DMS79 (cell line): ENCODE results near the gene ROR1.
"Not testable (repeated sequence)": the region's sequence is repeated elsewhere in the genome, so short reads cannot be mapped to it uniquely, and the experiment has no call there.

ENCODE experiments used
- DNase-seq: peaks from one replicate; lab custom pipeline; 2025; lab: John Stamatoyannopoulos, UW

ROR1 gene

DNA sequence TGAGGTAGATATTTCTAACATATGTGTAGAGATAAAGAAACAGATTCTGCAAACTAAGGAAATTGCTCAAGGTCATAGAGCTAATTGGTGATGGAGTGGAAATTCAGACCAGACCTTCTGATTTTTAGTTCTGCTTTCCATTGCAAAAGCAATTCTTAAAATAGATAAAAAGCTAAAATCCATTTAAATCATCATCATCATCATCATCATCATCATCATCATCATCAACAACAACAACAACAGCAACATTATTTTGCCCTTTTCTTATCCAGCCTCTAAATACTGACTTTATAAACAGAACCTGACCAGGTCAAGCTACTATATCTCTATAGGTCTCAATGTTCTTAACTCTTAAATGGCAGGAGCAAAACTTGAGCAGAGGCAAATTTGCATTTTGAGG, 14.0 kb upstream of the ROR1 start:
- no peak for DNase-seq

DNA sequence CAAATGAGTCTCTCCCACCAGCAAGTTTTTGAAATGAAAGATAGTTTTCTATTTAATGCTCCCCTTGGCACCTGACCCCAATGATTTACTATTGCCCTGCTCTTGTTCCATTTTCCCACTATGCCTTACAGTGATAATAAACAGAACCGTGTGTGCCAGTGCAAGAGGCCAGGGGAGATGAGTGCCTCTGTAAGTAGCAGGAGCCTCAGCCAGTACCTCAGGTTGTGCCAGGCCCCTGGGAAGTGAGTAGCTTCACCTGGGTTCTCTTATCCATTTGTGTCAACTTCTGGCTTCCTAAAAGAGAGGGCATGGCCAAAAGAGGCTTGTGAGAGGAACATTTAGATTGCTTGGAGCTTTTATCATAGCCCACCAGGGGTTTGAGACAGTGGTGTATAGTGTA, 3.4 kb upstream of the ROR1 start:
- DNase-seq = no peak

DNA sequence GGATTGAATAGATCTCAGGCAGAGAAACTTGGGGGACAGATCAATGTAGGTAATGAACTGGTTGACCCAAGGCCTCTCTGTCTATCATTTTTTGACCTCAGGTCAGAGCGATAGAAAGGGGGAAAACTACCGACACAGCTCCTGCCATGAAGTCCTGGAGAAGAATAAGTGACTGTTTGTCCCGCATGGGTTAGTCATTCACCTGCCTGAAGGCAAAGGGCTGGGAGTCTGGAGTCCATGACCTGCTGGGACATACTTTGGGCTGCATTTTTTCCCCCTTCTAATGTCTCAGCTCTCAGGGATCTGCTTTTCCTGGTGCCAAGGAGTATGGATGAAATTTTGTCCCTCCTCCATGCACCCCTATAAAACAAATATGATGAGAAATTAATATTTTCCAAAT, 1.6 kb upstream of the ROR1 start:
- DNase-seq = no peak

DNA sequence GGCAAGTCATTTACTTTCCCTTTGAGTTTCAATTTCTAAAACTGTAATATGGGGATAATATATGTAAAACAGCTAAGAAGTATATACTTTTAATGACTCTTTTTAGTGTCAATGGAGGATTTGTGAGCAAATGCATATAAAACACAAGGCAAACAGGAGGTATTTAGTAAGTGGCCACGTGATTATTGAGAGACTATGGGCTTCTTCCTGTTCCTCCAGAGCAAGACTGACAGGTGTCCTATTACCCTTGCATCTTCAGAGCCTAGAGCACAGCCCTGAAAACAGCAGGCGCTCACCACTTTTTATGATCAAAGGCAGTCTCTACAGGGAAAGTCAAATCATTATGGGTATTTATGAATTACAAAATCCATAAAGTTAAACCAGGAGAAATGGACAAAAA, 941 bp upstream of the ROR1 start:
- no peak for DNase-seq

DNA sequence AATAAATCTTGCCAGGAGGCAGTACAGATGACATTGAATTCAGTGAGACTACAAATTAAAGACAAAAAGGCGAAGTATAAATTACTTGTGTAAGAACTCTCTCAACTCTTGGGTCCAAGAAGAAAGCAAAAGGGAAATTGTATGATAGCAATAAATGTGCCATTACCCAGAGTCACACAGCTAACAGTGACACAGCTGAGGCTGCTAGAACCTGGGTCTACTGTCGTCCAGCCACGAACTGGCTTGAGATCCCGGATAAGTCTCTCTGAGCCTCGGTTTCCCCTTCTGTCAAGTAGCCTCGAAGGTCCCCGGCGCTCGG, 362 bp upstream of the ROR1 start:
- DNase-seq = no peak

DNA sequence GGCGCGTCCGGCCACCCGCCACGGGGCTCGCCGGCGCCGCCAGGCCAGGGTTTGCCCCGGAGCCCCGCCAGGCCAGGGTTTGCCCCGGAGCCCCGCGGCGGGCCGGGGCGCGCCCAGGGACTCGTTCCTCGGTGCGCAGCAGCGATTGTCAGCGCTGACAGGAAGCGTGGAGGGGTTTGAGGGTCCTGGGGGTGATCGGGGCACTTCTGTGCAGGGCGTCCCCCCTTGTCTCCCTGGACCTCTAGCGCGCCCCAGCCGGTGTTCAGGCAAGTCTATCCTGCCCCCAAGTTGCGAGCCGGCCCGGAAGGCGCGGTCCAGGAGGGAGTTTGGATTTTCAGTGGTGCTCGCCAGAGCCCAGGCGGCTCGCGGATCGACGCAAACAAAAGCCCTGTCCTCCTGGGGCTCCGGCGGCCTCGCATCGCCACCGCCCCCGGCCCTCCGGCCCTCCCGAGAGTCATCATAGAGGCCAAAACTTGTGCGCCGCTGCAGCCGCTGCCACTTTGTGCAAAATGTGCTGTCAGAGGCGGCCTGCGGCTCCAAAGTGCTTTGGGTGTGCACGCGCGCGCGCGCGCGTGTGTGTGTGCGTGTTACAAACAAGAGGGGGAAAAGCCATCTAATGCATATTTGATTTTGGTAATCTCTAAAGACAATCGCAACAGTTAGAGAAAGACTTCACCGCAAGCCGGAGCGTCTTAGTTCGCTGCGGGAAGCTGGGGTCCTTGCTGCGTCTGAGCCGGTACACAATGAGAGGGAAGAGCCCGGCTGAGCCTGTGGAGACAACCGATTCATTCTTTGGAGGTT, 1.0 kb downstream of the ROR1 start:
- DNase-seq = no peak

DNA sequence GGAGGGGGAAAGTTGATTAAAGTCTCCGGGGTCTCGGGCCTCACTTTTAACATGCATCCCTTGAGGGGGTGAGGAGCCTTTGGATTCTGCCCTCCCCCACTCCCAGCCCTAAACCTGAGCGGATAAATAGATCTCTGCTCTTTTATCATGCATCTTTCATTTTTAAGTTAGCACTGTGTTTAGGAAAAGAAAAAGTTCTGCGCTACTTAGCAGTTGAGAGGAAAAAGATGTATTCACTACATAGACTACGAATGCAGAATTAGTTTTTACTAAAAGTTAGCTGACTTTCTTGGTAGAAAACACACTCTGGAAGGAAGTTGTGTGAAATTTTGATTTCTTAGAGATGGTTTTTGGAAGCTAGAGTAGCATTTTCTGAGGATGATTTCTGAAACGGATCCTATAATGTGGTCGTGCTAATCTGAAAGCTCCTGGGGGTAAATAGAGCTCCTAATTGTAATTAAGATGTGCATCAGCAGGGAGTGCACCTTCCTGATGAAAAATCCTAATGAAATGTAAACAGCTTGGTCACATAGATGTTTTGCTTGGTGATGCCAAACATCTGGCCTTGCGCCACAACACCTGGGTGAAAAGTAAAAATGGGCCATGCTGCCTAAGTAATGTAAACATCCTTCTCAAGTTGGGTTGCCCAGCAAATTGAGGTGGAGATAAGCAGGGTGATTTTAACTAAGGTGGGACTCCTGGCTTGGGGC, 1.8 kb downstream of the ROR1 start:
- DNase-seq = no peak

DNA sequence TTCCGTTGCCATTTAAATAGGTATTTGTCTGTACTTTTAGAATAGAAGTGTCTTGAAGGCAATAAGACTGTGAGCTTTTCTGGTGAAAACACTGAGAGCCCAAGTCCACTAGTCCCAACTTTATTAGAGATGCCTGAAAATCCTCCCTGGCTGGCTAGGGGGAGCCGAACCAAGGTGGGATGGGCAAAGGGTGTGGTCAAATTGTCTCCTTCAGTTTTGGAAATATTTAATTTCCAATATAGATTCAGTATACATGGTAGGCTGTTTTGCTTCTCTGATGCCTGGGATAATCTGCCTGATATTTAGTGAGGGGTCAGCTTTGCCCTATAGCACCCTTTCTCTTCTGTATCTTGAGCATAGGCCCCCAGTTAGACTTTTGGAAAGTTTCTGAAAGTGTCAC, 3.5 kb downstream of the ROR1 start:
- no peak for DNase-seq

DNA sequence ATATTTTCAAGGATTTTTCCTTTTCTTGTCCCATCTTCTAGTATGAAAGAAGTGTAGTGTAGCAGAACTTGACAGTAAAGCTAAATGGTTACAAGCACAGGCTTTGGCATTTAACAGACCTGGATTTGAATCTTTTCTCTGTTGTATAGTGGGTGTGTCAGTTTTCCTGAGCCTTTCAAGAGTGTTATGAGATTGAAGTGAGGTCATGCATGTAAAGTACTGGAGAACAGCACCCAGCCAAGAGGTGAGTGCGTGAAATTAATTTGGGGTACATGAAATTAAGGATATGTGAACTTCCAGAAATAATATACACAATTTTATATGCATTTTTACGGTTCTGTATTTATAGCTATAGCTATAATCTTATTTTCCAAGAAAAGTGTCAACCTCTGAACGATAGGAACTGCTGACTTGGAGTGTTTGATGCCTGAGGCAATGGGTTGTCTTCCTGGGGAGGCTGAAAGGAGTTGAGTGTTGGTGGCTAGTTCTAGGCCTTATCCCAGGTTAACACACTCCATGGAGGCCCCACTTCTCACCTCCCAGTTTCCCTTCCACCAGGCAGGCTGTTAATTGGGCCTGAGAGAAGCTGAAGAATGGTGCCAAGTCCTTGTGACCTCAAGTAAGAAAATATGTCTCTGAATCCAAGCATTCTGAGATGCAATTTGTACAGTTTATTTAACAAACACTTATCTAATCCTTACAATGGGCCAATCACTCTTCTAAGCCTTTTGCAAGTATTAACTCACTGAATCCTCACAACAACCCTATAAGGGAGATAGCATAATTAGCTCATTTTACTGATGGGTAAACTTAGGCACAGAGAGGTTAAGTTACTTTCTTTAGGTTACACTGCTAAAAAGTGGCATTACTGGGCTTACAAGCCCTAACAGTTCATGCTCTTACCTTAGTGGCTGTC, 4.4 kb downstream of the ROR1 start:
- no peak for DNase-seq

DNA sequence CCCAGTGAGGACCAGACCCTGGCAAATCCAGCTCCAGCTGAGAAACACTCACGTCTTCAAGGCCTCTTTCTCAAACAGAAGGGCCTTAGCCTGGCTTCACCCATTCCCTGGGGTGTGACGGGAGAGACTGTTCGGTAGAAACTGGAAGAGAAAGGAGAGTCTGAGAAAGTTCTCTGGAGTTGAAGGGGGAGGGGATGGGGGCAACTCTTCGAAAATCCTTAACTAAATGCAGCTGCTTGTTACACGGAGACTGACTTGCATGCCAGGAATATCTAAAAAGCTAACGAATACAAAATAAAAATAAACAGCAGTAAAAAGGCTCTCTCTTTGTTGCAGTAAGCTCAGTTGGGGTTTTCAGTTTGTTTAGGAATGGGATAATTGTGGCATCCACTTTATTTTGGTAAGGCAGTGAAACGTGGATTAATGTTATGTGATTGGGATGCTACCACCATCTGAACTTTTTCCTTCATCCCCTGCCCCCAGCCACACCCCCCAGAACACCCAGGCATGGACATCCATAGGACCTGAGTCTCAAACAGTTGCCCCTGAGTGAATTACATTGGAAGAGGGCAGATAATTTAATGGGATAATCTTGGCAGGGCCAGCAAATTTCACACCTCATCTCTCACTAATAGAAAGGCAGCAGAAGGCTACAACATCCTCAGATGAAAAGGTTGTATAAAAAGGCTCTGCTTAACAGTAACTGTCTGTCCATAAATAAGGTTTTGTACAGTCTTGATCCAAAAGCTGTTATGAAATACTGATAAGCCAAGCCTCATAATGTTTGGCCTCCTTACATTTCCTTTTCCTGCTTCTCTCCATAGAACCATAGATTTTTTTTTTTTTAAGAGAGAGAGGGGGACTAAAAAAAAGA, 5.8 kb downstream of the ROR1 start:
- no peak for DNase-seq

DNA sequence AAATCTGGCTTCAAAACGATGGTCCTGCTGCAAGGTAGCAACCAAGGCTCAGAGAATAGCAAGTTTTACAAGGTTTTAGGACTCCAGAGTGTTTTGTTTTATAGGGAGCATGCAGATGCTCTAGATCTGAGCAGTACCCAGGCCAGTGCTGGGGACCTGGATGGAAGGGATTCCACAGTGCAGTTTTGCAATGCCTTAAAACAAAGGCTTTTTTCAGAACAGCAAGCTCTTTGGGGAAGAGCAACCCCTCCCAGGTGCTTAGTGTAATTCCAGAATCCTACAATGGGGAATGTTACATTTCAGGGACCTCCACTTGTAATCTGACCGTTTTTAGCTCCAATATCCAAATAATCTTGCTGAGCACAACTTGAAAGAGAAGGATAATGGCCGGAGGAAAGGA, 6.7 kb downstream of the ROR1 start:
- DNase-seq = no peak

DNA sequence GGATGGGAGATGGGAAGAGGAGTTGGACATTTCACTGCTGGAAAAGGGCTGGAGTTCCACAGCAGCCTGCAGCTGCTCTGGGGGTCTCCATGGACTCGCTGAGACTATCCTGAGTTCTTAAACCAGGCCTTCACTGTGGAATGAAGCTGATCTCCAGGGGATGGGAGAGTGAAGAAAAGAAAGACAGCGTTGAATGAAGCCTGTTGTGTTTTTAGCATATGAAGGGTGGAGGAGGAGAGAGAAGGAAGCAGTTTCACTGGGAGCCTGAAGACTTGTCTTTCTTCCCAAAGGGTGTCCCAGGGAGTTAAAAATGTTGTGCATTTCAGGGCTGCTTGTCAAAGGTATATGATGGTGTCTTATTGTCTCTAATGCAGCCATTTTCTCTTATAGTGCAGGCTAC, 9.2 kb downstream of the ROR1 start:
- DNase-seq = no peak

DNA sequence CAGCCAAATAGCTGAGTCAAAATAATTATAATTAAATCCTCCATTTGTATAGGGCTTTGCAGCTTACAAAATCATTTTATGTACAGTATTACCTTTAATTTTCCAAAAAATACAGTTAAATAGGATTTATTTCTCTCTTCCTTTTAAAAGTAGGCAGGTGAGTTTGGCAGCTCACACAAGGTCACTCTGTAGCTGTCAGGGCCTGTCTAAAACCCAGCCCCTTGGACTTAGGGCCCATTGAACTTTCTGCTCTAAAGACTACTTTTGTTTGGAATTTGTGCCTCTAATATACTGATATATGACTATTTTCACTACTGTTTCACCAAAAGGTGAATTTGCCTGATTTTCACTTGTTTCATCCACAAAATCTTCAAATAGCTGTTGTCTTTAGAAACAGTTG, 10.3 kb downstream of the ROR1 start:
- DNase-seq = no peak

DNA sequence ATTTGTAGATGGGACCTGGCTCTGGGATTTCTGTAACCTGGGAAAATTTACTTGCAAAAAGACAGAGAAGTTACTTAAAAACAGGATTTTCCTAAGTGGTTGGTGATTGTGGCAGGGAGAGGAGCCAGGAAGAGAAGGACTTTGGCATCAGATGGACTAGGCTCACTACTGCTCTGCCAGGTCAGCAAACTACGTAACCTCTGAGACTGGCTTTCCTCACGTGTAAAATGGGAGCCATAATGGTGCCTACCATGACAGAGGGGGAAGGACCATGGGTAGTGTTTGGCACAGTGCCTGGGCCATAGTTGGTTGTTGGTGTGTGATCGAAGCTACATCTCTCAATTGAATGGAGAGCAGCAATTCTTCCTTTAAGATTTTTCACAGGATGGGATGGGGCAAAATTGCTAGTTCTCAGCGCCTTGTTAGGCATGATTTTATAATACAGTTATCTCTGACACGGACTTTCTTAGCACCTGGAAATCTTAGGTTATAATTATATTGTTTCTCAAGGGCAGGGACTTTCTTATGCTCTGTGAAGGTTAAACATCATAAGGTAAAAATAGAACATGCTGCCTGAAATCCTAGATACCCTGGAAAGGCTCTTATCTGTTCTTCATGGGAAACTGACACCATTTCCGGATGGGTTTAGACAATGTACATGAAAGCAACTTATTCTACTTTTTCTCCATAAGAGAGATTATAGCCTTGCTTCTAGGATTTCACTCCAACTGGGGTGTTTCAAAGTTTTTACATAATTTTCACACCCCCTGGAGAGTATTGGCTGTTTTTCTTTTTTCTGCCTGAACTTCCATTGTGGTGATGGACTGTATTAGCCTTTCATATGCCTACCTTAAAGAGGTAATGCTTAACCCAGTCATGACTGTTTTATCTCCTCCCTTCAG, 10.9 kb downstream of the ROR1 start:
- no peak for DNase-seq

DNA sequence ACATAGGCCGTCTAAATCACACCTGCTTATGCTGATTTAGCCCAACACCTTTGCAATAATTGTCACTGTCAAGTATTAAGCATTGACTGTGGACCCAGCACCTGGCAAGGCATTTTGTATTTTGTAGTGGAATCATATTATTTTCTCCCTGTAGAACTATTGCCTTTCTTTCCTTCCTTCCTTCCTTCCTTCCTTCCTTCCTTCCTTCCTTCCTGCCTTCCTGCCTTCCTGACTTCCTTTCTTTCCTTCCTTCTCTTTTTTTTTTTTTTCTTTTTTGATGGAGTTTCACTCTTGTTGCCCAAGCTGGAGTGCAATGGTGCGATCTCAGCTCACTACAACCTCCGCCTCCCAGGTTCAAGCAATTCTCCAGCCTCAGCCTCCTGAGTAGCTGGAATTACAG, 13.5 kb downstream of the ROR1 start:
- DNase-seq = not testable (repeated sequence)

DNA sequence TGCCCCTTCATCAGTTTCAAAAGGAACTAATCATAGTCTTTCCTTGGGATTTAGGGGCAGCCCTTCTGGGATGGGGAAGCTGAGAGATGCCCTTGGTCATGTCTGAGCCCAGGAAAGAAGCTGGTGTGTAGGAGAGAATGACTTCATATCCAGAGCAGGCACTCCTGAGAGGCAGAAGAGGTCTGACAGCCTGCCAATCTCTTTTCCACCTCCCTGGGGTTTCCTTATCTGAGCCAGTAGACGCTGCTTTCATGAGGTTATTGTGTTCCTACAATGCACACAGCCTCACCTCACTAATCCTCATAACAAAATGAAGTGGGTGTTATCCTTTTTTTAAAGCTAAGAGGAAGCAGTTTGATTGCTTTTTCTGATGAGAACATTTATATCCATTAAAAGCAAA, 14.1 kb downstream of the ROR1 start:
- no peak for DNase-seq

DNA sequence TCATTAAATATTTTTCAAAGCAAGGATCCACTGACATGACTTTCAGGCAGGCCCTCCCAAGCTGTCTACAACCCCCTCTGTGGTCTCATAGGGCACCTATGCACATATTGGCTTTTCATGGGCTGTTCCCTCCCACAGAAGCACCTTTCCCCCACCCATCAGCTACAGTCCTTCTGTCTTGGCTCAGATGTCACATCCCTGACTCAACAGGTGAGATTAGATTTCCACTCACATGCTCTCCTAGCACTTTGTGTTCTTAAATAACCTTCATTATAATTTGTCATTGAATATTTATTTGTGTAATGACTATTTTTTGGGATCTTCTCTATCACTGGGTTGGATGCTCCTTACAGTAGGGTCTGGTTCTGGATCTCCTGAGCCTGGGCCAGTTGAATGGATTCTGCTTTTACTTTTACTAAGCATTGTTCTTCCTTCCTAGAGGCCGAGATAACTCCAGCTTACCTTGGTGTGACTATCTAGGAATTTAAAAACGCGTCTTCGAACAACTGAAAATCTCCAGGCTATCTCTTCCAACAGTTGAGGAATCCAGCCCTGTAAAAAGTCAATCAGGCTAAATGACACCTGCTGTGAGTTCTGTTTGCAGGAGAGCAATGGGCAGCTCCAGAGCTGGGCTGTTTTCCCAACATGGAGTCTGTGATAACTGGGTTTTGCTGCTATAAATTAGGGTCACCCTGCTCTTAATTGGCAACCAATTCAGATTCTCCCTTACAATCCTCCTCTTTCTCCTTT, 16.2 kb downstream of the ROR1 start:
- DNase-seq = no peak

DNA sequence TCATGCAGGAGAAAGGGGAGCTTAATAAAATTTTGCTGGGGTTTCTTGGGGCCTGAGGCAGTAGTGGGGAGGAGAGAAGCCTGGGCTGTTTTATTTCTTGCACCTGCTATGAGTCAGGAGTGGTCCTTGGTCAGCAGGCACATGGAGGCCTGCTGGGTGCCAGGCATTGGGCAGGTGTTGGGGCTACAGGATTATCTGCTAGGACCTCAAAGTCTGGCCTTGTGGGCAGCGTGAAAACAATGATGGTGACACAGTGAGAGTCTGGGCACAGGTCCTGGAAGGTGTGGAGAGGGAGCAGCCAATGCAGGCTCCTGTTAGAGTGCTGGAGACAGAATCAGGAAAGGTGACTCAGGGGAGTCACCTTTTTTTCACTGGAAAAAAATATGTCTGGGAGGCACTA, 17.2 kb downstream of the ROR1 start:
- DNase-seq = no peak

DNA sequence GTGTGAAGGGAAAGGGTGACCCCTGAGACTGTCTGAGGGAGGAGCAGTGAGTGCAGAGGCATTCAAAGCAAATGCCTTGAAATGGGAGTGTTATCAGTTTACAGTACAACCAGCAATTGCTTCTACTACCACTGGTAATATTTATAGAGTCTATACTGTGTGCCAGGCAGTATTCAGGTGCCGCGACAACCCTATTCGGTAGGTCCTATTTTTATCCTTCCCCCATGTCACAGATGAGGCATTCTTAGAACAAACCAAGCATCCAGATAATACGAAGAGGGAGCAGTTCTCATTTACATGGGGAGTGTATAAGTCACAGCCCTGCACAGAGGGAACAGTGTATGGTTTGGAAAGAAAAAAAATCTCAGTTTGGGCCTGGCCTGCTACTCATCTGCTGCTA, 18.3 kb downstream of the ROR1 start:
- DNase-seq = no peak

DNA sequence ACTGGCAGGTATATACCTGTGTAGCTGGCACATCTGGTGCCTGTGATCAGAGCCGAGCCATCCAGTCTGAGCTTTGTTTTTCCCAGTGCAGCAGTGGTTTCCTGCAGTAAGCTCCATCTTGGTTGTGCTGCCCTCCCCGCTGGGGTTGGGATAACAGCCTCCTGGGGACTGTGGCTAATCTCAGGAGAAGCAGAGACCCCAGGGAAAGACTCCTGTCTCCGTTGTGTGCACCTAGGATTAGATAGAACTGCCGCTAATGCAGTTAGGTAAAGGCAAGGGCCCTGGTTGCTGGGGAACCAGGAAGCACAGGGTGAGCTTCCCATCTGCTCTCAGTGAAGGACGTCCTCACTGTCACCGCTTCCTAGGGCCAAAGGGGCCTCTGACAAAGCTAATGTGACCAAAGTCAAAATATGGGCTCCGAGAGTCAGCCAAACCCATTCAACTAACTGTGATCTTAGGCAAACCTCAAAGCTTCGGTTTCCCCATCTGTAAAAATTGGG, 20.0 kb downstream of the ROR1 start:
- DNase-seq = no peak
